ENCODE measurements around the gene RRP36.

RRP36 gene

DNA sequence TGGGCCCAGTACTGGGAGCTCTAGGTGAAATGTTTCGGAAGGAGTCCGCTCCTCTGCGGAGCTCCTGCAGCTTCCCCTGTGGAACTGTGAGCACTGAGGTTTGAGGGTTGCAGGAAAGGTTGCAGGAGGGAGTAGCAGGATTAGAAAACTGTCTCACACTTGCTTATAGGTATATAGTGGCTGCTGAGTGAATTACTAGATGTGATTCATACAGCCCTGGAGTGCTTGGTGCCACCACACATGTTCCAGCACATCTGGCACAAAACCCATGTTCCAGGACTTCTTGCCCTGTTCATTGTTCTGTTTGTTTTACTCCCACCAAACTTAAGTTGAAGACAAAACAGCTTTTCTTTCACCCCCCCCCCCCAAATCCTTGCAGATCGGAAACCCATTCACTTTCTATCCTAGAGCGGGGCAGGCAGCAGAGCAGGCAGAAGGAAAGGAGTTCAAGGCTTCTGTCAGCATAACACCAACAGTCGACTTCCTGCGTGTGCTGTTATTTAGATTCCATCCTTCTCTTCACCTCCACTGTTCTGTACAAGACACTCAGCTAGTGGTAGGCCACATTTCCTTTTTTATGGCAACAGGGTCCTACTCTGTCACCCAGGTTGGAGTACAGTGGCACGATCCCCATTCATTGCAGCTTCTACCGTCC lies 41.8 kb upstream of the RRP36 start:
- DNase-seq (ENCODE audit: low spot score) = no peak
- no peak for TF ChIP-seq CTCF (IDR thresholded peaks at IDR 0.05; ENCODE audit: extremely low read depth, missing control alignments)

GRCh38 chr6:42981836-42982235 lies 39.6 kb upstream of the RRP36 start:
- DNase-seq (ENCODE audit: low spot score) = no peak
- TF ChIP-seq CTCF (IDR thresholded peaks at IDR 0.05; ENCODE audit: extremely low read depth, missing control alignments) = no peak

DNA sequence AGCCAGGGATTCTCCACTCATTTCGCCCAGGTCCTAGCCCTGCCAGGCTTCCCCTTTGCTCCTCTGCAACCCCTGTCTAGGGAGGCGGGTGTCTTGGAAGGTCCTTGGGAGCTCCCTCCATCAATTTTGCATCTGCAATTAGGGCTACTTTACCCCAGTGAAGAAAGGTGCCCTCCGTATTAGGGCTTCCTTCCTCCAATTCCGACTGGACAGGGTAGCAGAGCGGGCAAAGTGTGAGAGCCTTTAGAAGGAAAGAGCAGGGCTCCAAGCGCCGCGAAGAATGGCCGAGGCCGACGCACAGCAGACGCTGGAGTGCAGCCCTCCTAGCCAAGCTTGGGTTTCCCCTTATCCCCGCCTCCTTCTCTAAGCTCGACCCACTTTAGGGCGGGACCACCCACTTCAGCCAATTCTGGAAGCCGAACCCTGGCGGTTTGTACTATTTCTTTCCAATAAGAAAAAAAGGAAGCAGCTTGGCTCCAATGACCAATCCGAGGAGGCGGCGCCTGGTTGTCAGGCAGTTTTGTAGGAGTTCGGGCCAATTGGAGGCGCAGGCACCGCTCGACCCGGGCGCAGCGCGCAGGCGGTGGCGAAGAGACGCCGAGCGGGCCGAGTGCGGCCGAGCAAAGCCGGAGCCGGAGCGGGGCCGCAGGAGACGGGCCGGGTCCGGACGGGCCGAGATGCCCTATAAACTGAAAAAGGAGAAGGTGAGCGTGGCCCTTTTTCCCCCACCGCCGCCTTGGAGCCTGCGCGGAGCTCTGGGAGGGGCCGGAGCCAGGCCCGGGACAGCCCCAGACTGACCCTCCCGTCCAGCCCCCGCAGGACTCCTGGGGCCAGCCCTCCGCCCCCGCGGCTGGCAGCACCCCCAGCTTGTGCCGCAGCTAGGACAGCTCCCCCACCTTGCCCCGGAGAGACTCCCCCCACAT lies 37.2 kb upstream of the RRP36 start, which contains the start of gene PPP2R5D:
TSS of gene PPP2R5D (plus strand) at position 570 of the 923 bp plus-strand sequence. CDS start at position 678, 108 bp downstream.
- TF ChIP-seq CTCF (IDR thresholded peaks at IDR 0.05; ENCODE audit: extremely low read depth, missing control alignments) = no peak
- peak; percentile 97 for DNase-seq (ENCODE audit: low spot score)

GRCh38 chr6:42984924-42985475 lies 36.4 kb upstream of the RRP36 start:
- no peak for DNase-seq (ENCODE audit: low spot score)
- TF ChIP-seq CTCF (IDR thresholded peaks at IDR 0.05; ENCODE audit: extremely low read depth, missing control alignments) = no peak

DNA sequence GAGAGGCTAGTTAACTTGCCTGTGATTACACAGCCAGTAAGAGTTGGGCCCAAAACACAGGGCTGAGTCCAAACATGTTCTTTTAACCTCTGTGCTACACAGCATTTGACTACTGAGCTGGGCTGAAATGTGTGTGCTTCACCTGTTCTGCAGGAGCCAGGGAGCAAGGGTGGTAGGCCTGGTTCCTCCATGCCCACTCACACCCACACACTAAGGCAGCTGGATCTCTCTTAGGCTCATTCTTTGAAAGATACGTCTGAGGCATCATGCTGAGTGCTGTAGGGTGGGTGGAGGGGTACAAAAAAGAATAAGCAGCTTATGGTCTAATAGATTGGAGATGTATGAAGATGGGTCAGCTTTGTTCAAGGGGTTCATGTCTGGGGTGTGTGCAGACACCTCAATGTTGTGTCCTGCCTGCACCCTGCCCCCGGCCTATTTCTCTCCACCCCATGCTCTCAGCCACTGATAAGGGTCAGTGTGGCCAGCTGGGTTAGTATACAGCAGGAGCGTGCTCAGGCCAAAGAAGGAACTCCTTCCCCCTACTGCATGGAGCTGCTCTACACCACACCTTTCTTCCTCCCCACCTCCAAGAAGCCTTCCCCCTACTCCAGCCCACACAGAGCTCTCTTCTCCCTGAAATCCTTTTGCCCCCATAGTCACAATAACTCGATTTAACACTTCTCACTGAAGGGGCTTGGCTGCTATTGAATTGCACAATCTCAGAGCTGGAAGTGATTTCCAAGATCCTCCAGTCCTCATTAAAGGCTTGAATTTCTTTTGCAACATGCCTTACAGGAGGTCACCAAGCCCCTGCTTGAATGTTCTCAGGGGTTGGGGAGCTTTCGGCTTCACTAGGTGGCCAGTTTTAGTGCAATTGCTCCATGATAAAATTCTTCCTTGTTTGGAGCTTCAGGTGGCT lies 33.6 kb upstream of the RRP36 start:
- TF ChIP-seq CTCF (IDR thresholded peaks at IDR 0.05; ENCODE audit: extremely low read depth, missing control alignments) = no peak
- DNase-seq (ENCODE audit: low spot score) = no peak

GRCh38 chr6:42988486-42989020 lies 32.9 kb upstream of the RRP36 start:
- no peak for TF ChIP-seq CTCF (IDR thresholded peaks at IDR 0.05; ENCODE audit: extremely low read depth, missing control alignments)
- no peak for DNase-seq (ENCODE audit: low spot score)
